Mesothelial cell of epicardium (in vitro differentiated cells): ENCODE results near the gene KLHDC8A. TPM values are rescaled to one million over a fixed set of nuclear protein-coding genes. Genes with fewer than 3 reads are reported as not detected.
"Not testable (repeated sequence)": the region's sequence is repeated elsewhere in the genome, so short reads cannot be mapped to it uniquely, and the experiment has no call there.

Experiments
- DNase-seq, 2 experiments: peaks; one replicate each; pipeline ENCODE4 v3.0.0; 2021; ENCODE audit warnings: low spot score in 2 of 2; ENCODE audit not compliant: unreplicated experiment in 2 of 2
- H3K27ac Mint-ChIP-seq: 2 replicates; pipeline ENCODE4 v1.8.0; 2021; ENCODE audit warnings: mixed read lengths
- H3K27me3 Mint-ChIP-seq: 2 replicates; pipeline ENCODE4 v1.8.0; 2021; ENCODE audit warnings: low read depth, mixed read lengths
- H3K36me3 Mint-ChIP-seq: 2 replicates; pipeline ENCODE4 v1.8.0; 2021; ENCODE audit warnings: mixed read lengths
- H3K4me1 Mint-ChIP-seq: 2 replicates; pipeline ENCODE4 v1.8.0; 2021; ENCODE audit warnings: mixed read lengths
- H3K4me3 Mint-ChIP-seq: 2 replicates; pipeline ENCODE4 v1.8.0; 2021; ENCODE audit warnings: mild to moderate bottlenecking, moderate library complexity, mixed read lengths
- H3K9me3 Mint-ChIP-seq: 2 replicates; pipeline ENCODE4 v1.8.0; 2021; ENCODE audit warnings: mixed read lengths
- CTCF ChIP-seq: fragments of 200-600 bp; sonication (generic); IDR thresholded peaks from one replicate; pipeline ENCODE4 v1.5.0; 2021; ENCODE audit warnings: antibody characterized with exemption; ENCODE audit not compliant: unreplicated experiment
- total RNA-seq: library from RNA; stranded (reverse); gene quantifications from 3 replicates; pipeline ENCODE4 v1.2.1, GENCODE V29; 2021

Gene KLHDC8A
- total RNA-seq, 1 donor from 2014 or later, result 0.51 TPM

- no peak for TF ChIP-seq CTCF
- Mint-ChIP-seq H3K4me1 (peaks cover 42% of the 10 kb centered on the region), H3K9me3 (no peaks in the 10 kb centered on the region), H3K27ac (peak overlapping the region; percentile 96), H3K27me3 (no peaks in the 10 kb centered on the region), H3K4me3 (peak overlapping the region; percentile 2), H3K36me3 (peaks cover 19% of the 10 kb centered on the region)
- peak; percentile 73 to 82 for DNase-seq
Observed at GRCh38 chr1:205301205-205301821, 55.4 kb downstream of the KLHDC8A start.

GRCh38 chr1:205300149-205300548 lies 56.6 kb downstream of the KLHDC8A start:
- peak overlapping the region; percentile 96 for H3K27ac Mint-ChIP-seq
- H3K9me3 Mint-ChIP-seq, result no peaks in the 10 kb centered on the region
- no peak overlapping the region for H3K4me3 Mint-ChIP-seq
- peaks cover 51% of the 10 kb centered on the region for H3K4me1 Mint-ChIP-seq
- no peak for TF ChIP-seq CTCF
- DNase-seq, result no peak
- H3K27me3 Mint-ChIP-seq, result no peaks in the 10 kb centered on the region
- peaks cover 11% of the 10 kb centered on the region for H3K36me3 Mint-ChIP-seq

GRCh38 chr1:205298191-205298994 lies 58.3 kb downstream of the KLHDC8A start:
- peaks cover 4% of the 10 kb centered on the region for H3K36me3 Mint-ChIP-seq
- no peak for TF ChIP-seq CTCF
- peak in 1 of 2 experiments; percentile 62 for DNase-seq

GRCh38 chr1:205297546-205298177 lies 59.1 kb downstream of the KLHDC8A start:
- H3K4me1 Mint-ChIP-seq, result peaks cover 66% of the 10 kb centered on the region
- H3K27ac Mint-ChIP-seq, result peak overlapping the region; percentile 92
- not testable (repeated sequence) for H3K36me3 Mint-ChIP-seq, DNase-seq, H3K4me3 Mint-ChIP-seq, H3K27me3 Mint-ChIP-seq, H3K9me3 Mint-ChIP-seq

More at GRCh38 chr1:205298191-205298994, 58.3 kb downstream of the KLHDC8A start:
- peaks cover 66% of the 10 kb centered on the region for H3K4me1 Mint-ChIP-seq
- no peaks in the 10 kb centered on the region for H3K9me3 Mint-ChIP-seq
- H3K27ac Mint-ChIP-seq, result peak overlapping the region; percentile 92
- H3K27me3 Mint-ChIP-seq, result no peaks in the 10 kb centered on the region
- no peak overlapping the region for H3K4me3 Mint-ChIP-seq

- H3K4me3 Mint-ChIP-seq, result no peak overlapping the region
- H3K27ac Mint-ChIP-seq, result peak overlapping the region; percentile 89
- peaks cover 53% of the 10 kb centered on the region for H3K4me1 Mint-ChIP-seq
- H3K27me3 Mint-ChIP-seq, result no peaks in the 10 kb centered on the region
- no peaks in the 10 kb centered on the region for H3K36me3 Mint-ChIP-seq
- TF ChIP-seq CTCF, result no peak
- no peak for DNase-seq
- H3K9me3 Mint-ChIP-seq, result no peaks in the 10 kb centered on the region
Observed at GRCh38 chr1:205296154-205296553, 60.6 kb downstream of the KLHDC8A start.

GRCh38 chr1:205294934-205295333 lies 61.8 kb downstream of the KLHDC8A start:
- no peak for DNase-seq
- no peaks in the 10 kb centered on the region for H3K9me3 Mint-ChIP-seq
- no peaks in the 10 kb centered on the region for H3K36me3 Mint-ChIP-seq
- H3K27ac Mint-ChIP-seq, result peak overlapping the region; percentile 97
- H3K4me3 Mint-ChIP-seq, result no peak overlapping the region
- H3K4me1 Mint-ChIP-seq, result peaks cover 42% of the 10 kb centered on the region
- no peak for TF ChIP-seq CTCF
- no peaks in the 10 kb centered on the region for H3K27me3 Mint-ChIP-seq
